Forelimb muscle (tissue), 1 donor: ENCODE measurements around the gene FOXO6. TPM values are rescaled to one million over a fixed set of nuclear protein-coding genes. Genes with fewer than 3 reads are reported as not detected.

Source experiments
- DNase-seq: peaks from one replicate; pipeline ENCODE4 v3.0.0-alpha.2; 2013; ENCODE audit warnings: low read depth
- polyA plus RNA-seq: library from polyadenylated mRNA; unstranded; fragments of 120-200 nt; gene quantifications from one replicate; pipeline ENCODE4 v1.2.1, GENCODE V29; 2013; ENCODE audit not compliant: insufficient read length

Gene FOXO6
- polyA plus RNA-seq, 1 donor: 14.9 TPM

- DNase-seq: no peak
Measured at GRCh38 chr1:41400225-41400624, 39.0 kb downstream of the FOXO6 start.

- DNase-seq: no peak
Measured at GRCh38 chr1:41401899-41402298, 40.7 kb downstream of the FOXO6 start.

DNA sequence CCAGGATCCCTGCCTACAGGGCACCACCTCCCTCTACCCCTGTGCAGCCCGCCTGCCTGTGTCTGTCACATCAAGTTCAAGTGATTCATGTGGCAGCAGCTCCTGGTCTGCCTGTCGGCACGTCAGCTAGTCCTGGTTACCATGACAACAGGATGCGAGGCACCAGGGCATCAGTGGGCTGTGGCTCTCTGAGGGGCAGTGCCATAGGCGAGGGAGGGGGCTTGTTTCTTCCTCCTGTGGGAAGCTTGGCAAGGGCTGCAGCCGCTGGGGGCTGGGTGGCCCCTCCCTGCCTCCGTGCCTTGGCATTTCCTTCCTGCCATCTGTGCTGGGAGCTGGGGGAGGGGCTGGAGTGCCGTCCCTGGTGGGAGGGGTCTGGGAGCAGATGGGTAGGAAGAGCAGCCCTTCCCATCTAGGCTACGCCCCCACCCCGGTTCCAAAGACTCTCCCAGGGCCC is 43.1 kb downstream of the FOXO6 start:
- DNase-seq: no peak

GRCh38 chr1:41407664-41408252 is 46.5 kb downstream of the FOXO6 start:
- DNase-seq: no peak

DNA sequence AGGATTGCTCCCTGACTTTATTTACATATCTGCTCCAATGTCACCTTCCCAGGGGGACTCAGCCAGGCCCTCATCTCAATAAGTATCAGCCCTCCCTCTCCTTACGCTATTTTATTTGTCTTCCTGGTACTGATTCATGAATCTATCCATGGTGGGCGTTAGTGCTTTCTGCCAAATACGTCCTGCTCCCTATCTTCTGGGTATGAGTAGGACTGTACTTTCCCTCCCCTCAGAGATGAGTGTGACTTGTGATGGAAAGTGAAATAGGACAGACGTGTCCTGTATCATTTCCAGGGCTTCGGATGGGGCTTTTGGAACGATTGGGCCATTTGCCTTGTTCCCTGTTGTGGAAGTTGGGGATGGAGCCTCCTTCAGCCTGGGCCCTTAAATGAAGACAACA is 47.5 kb downstream of the FOXO6 start:
- no peak for DNase-seq

- DNase-seq: no peak
Measured at GRCh38 chr1:41409825-41410224, 48.6 kb downstream of the FOXO6 start.

DNA sequence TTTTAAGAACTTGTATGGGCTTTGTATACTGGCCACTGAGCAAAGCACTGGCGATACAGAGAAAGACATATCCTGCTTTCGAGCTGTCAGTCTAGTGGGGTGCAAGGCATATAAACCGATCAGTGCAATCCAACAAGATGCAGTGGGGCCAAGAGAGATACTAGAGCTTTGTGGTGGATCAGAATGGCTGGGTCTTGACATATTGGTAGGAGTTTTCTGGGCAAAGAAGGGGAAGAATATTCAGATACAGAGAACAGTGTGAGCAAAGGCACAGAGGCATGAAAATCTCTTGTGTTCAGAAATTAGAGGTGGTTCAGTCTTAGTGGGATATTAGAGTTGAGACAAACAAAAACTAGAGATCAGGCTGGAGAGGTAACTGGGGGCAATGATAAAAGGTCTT is 49.2 kb downstream of the FOXO6 start:
- DNase-seq: no peak

- DNase-seq: no peak
Measured at GRCh38 chr1:41411229-41411628, 50.0 kb downstream of the FOXO6 start.

GRCh38 chr1:41412748-41413147 is 51.5 kb downstream of the FOXO6 start:
- no peak for DNase-seq

GRCh38 chr1:41413748-41414281 is 52.6 kb downstream of the FOXO6 start:
- DNase-seq: no peak

- no peak for DNase-seq
Measured at GRCh38 chr1:41414296-41414695, 53.1 kb downstream of the FOXO6 start.

DNA sequence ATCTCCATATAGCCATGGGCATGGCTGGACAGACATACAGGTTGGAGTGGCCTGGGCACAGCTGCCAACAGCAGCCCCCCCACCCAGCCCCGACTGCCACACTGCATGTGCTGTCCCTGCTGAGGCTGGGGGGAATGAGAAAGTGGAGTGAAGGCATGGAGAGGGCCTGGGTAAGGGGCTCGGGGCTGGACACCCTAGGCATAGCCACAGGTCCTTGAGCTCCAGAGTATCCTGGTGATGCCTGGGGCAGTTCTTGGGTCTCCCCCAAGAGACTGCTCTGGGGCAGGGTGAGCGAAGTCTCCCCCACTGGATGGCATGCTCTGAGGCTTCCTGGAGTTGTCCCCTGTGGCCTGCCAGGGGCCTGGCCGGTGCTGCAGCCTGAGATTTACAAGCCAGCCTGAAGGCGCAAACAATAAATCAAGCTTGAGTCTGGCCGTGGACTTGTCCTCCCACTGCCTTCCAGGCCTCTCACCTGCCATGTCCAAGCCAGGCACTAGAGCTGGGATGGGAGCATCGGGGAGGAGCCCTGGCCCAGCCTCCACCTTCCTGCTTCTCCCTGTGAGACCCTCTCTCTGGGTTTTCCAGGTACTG is 53.6 kb downstream of the FOXO6 start:
- no peak for DNase-seq

DNA sequence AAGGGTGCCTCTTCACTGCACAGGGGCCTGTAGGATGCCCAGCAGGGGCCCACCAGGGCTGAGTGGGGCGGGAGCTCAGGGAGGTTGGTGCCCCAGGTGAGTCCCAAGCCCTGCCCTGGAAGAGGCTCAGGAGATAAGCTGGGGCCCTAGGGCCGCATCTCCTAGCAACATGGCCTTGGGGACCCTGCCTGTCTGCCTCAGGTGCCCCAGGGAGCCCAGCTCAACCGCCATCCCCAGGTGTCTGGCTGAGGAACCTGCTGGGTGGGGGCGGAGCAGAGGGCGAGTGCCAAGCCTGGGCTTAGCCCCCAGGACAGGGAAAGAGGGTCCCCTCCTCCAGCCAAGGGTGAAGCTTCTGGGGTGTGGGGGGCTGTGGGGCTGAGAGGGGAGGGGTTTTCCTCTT is 54.8 kb downstream of the FOXO6 start:
- DNase-seq: no peak

DNA sequence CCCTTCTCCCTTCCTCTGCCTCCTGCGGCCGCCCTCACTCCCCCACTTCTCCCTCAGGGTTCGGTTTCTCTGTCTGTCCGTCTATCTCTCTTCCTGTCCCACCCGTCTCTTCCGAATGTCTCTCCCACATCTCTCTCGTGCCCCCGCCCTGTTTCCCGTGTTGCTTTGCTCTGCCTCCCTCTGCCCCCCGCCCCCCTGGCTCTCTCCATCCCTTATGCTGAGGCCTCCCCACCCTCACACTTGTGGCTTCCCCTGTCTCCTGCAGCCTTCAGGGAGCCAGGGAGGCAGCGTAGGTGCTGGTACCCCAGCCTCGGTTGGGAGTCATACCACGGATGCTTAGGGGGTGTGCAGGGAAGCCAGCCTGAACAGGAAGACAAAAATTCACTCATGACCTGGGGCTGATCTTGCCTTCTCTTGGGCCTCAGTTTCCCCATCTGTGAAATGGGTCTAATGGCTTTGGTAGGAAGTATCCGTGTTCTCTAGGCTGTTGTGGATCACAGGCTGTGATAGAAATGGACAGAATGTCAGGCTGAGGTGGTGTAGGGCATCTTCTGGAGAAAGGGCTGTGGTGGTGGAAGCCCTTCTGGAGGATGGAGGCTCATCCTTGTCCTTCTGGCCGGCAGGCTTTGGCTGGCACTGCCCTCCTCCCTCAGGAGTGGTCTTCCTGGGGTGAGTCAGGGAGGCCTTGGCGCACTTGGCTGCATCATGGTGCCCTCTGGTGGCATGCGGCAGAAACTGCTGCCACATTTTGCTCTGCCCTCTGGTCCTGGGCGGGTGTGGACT is 55.5 kb downstream of the FOXO6 start:
- no peak for DNase-seq

DNA sequence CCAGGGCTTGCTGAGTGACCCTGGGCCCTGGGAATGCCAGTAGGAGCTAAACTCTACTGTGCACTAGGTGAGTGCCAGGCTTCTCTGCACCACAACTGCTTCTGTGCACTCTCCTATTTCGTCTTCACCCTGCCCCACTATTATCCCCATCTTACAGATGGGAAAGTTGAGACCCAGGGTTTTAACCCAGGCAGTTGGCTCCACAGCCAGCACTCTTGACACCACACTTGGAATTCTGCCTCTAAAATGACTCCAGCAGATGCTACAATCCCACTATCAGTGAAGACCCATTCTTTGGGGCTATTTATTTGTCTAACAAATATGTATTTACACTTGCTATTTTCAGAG is 56.1 kb downstream of the FOXO6 start:
- no peak for DNase-seq

- DNase-seq: no peak
Measured at GRCh38 chr1:41417746-41418145, 56.5 kb downstream of the FOXO6 start.

- no peak for DNase-seq
Measured at GRCh38 chr1:41418857-41419583, 57.8 kb downstream of the FOXO6 start.

GRCh38 chr1:41419584-41420295 is 58.5 kb downstream of the FOXO6 start:
- DNase-seq: no peak

DNA sequence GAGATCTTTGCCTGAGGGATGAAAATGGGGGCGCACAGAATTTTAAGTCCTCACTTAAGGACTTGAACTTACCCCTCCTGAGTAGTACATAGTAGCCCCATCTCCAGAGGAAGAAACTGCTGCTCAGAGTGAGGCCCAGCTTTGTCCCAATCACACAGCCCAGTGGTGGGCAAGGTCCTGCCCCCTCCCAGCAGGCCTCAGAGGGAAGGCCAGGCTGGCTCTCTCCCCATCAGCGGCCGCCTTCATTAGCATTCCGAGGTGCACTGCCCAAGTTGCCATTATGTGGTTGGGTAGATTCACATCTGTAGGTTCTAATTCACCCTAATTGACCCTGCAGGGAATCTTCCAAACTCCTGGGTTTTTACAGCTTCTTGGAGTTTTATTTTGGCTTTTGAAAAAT is 59.1 kb downstream of the FOXO6 start:
- no peak for DNase-seq

- DNase-seq: no peak
Measured at GRCh38 chr1:41420860-41421259, 59.6 kb downstream of the FOXO6 start.

DNA sequence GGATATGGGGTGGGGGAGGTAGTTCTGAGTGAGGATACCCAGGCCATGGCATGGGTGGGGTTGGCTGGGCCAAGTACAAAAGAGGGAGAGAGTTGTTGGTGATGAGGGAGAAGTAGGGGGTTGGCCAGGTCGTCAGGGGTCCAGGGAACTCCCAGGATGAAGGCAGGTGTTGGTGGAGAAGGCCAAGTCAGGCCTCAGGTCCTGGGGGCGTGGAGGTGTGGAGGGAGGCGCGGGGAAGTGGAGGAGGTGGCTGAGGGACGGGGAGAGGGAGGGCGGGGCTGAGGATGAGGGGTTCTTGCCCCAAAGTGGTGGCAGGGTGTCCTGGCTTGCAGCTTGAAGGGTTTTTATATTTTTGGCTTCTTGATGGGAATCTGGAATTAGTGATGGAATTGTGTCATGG is 61.1 kb downstream of the FOXO6 start:
- no peak for DNase-seq
